Keratinocyte (primary cell): Measurements from ENCODE around the gene ZC3H6. TPM values are rescaled to one million over a fixed set of nuclear protein-coding genes. Genes with fewer than 3 reads are reported as not detected.
"Not testable (repeated sequence)": the region's sequence is repeated elsewhere in the genome, so short reads cannot be mapped to it uniquely, and the experiment has no call there.

Experiments
- DNase-seq: peaks from one replicate; pipeline ENCODE4 v3.0.0-alpha.2; 2011; ENCODE audit warnings: low read depth, missing footprints, low spot score
- FAIRE-seq: peaks from 2 replicates; lab custom pipeline; 2011; peaks lifted over from hg19 to GRCh38; lab: Jason Lieb, UNC
- H2AFZ ChIP-seq: 2 replicates; pipeline ENCODE4 v1.6.0; 2012; ENCODE audit warnings: low read length, control low read depth, inconsistent platforms; ENCODE audit not compliant: control insufficient read depth
- H3K27ac ChIP-seq: 2 replicates; pipeline ENCODE4 v1.5.1; 2011; ENCODE audit warnings: low read length; ENCODE audit not compliant: control insufficient read depth, insufficient read depth
- H3K27me3 ChIP-seq: 3 replicates; pipeline ENCODE4 v1.6.0; 2011; ENCODE audit warnings: low read length; ENCODE audit not compliant: control insufficient read depth, insufficient read depth; ENCODE audit errors: extremely low read depth
- H3K36me3 ChIP-seq, 2 experiments: 2 replicates in 1 of 2; 3 replicates in 1 of 2; pipeline ENCODE4 v1.5.1; 2011; ENCODE audit warnings: low read length in 2 of 2, mild to moderate bottlenecking in 1 of 2; ENCODE audit not compliant: control insufficient read depth in 2 of 2, insufficient read depth in 2 of 2; ENCODE audit errors: extremely low read depth in 1 of 2
- H3K4me1 ChIP-seq: 3 replicates; pipeline ENCODE4 v1.5.1; 2011; ENCODE audit warnings: low read length; ENCODE audit not compliant: control insufficient read depth, insufficient read depth; ENCODE audit errors: extremely low read depth
- H3K4me2 ChIP-seq: 3 replicates; pipeline ENCODE4 v1.6.0; 2011; ENCODE audit warnings: low read depth, low read length; ENCODE audit not compliant: control insufficient read depth, insufficient read depth; ENCODE audit errors: extremely low read depth
- H3K4me3 ChIP-seq, 3 experiments: fragments of 200-600 bp in 1 of 3; sonication (generic) in 1 of 3; 2 replicates in 2 of 3; 3 replicates in 1 of 3; pipeline ENCODE4 v1.5.1; 2011 to 2016; ENCODE audit warnings: low read length in 3 of 3, mild to moderate bottlenecking in 3 of 3, control low read depth in 2 of 3, inconsistent platforms in 1 of 3, low read depth in 1 of 3, mixed read lengths in 1 of 3, mixed run types in 1 of 3, moderate library complexity in 1 of 3; ENCODE audit not compliant: control insufficient read depth in 2 of 3, insufficient read depth in 2 of 3; ENCODE audit errors: extremely low read depth in 1 of 3
- H3K79me2 ChIP-seq: 2 replicates; pipeline ENCODE4 v1.6.0; 2012; ENCODE audit warnings: low read length; ENCODE audit not compliant: control insufficient read depth, insufficient read depth
- H3K9ac ChIP-seq: 3 replicates; pipeline ENCODE4 v1.6.0; 2011; ENCODE audit warnings: low read length; ENCODE audit not compliant: control insufficient read depth, insufficient read depth; ENCODE audit errors: extremely low read depth
- H3K9me1 ChIP-seq: 3 replicates; pipeline ENCODE4 v1.6.0; 2011; ENCODE audit warnings: low read length; ENCODE audit not compliant: control insufficient read depth, insufficient read depth; ENCODE audit errors: extremely low read depth
- H3K9me3 ChIP-seq: 2 replicates; pipeline ENCODE4 v1.5.1; 2012; ENCODE audit warnings: low read depth, low read length; ENCODE audit not compliant: control insufficient read depth
- H4K20me1 ChIP-seq: 3 replicates; pipeline ENCODE4 v1.6.0; 2011; ENCODE audit warnings: low read length; ENCODE audit not compliant: control insufficient read depth, insufficient read depth; ENCODE audit errors: extremely low read depth
- CTCF ChIP-seq, 3 experiments: IDR thresholded peaks in 1 of 3; conservative IDR thresholded peaks in 1 of 3; optimal IDR thresholded peaks in 1 of 3; 2 replicates in 2 of 3; 3 replicates in 1 of 3; pipeline versions ENCODE3 to v1.5.1; 2011; ENCODE audit warnings: low read length in 3 of 3, mild to moderate bottlenecking in 3 of 3, moderate library complexity in 2 of 3, control low read depth in 1 of 3, inconsistent platforms in 1 of 3; ENCODE audit not compliant: insufficient read depth in 2 of 3; ENCODE audit errors: extremely low read depth in 1 of 3
- EZH2 ChIP-seq: IDR thresholded peaks from one replicate; pipeline ENCODE4 v1.6.1; 2012; ENCODE audit warnings: inconsistent platforms, mild to moderate bottlenecking, low read length, moderate library complexity
- dilution Hi-C: fragments of 300-500 bp; cut with MboI; formaldehyde crosslinking; loops from one replicate; pipeline ENCODE4 v1.7.0; 2020; ENCODE audit warnings: low sequenced_read_pairs; ENCODE audit not compliant: extremely low pct_ligation_motif_present
- polyA plus RNA-seq, 5 experiments: library from polyadenylated mRNA; depleted of rRNA in 3 of 5; stranded (reverse) in 3 of 5; stranded (forward) in 1 of 5; unstranded in 1 of 5; fragments of >200 nt; gene quantifications; 1 replicate in 1 of 5; 2 replicates in 3 of 5; 3 replicates in 1 of 5; pipeline versions ENCODE4 v1.2.1 to v1.2.3, GENCODE V29; 2011 to 2012; ENCODE audit warnings: missing spikeins in 2 of 5, low read depth in 1 of 5, low replicate concordance in 1 of 5

ZC3H6 gene
- polyA plus RNA-seq, 1 donor (not counting 4 experiments of a cell fraction or from before 2014, with no cell fraction given): 0.75 TPM

- Histone ChIP-seq H3K4me2 (no peak overlapping the region), H3K9me1 (no peaks in the 10 kb centered on the region), H3K9me3 (no peaks in the 10 kb centered on the region), H3K36me3 (no peaks in the 10 kb centered on the region), H3K4me1 (peaks cover 9% of the 10 kb centered on the region), H3K9ac (no peak overlapping the region), H3K27me3 (no peaks in the 10 kb centered on the region), H3K79me2 (no peaks in the 10 kb centered on the region), H2AFZ (no peak overlapping the region), H3K27ac (no peak overlapping the region), H4K20me1 (no peaks in the 10 kb centered on the region), H3K4me3 (no peak overlapping the region)
- dilution Hi-C loops: no loop called here
- TF ChIP-seq CTCF (optimal IDR thresholded peaks at IDR 0.05 in 1 of 3, IDR thresholded peaks at IDR 0.05 in 1 of 3, conservative IDR thresholded peaks at IDR 0.05 in 1 of 3; ENCODE audit: extremely low read depth in 1 of 3, insufficient read depth in 2 of 3, low read length in 3 of 3) (peak in 1 of 3 experiments; percentile 5), EZH2 (no peak)
- no peak for FAIRE-seq
- no peak for DNase-seq
These were observed 69.9 kb downstream of the ZC3H6 start for GRCh38 chr2:112345030-112346027.

GRCh38 chr2:112352292-112352691, 76.9 kb downstream of the ZC3H6 start:
- H4K20me1 ChIP-seq, H3K27ac ChIP-seq, H3K9ac ChIP-seq, FAIRE-seq, DNase-seq, H2AFZ ChIP-seq, H3K4me2 ChIP-seq, H3K9me1 ChIP-seq, H3K79me2 ChIP-seq, dilution Hi-C loops, H3K9me3 ChIP-seq, H3K4me1 ChIP-seq, H3K36me3 ChIP-seq, H3K27me3 ChIP-seq, H3K4me3 ChIP-seq: not testable (repeated sequence)

- H3K9me1 ChIP-seq, dilution Hi-C loops, H3K36me3 ChIP-seq, H3K9ac ChIP-seq, DNase-seq, H4K20me1 ChIP-seq, H2AFZ ChIP-seq, H3K9me3 ChIP-seq, H3K79me2 ChIP-seq, H3K4me1 ChIP-seq, H3K27ac ChIP-seq, FAIRE-seq, H3K4me2 ChIP-seq, H3K27me3 ChIP-seq, H3K4me3 ChIP-seq: not testable (repeated sequence)
These were observed 77.6 kb downstream of the ZC3H6 start for GRCh38 chr2:112352809-112353603.

GRCh38 chr2:112354335-112354734, 78.9 kb downstream of the ZC3H6 start:
- DNase-seq, H3K9me1 ChIP-seq, H4K20me1 ChIP-seq, H3K9me3 ChIP-seq, H3K27ac ChIP-seq, H3K27me3 ChIP-seq, H3K4me2 ChIP-seq, H3K4me1 ChIP-seq, H2AFZ ChIP-seq, H3K36me3 ChIP-seq, dilution Hi-C loops, H3K79me2 ChIP-seq, FAIRE-seq, H3K4me3 ChIP-seq, H3K9ac ChIP-seq: not testable (repeated sequence)
